ENCODE data around the gene ITIH4.

The ITIH4 gene

GRCh38 chr3:52847726-52848125 is 17.3 kb upstream of the ITIH4 start:
- no peak for DNase-seq

GRCh38 chr3:52847241-52847640 is 16.8 kb upstream of the ITIH4 start:
- no peak for DNase-seq

GRCh38 chr3:52846432-52846965 is 16.0 kb upstream of the ITIH4 start:
- DNase-seq, result no peak

GRCh38 chr3:52845691-52846431 is 15.4 kb upstream of the ITIH4 start:
- DNase-seq, result peak in 1 of 2 donors; percentile 7

- no peak for DNase-seq
Observed at GRCh38 chr3:52845157-52845556, 14.7 kb upstream of the ITIH4 start.

- no peak for DNase-seq
Observed at GRCh38 chr3:52844290-52844975, 14.0 kb upstream of the ITIH4 start.

GRCh38 chr3:52843881-52844280 is 13.4 kb upstream of the ITIH4 start:
- no peak for DNase-seq

- no peak for DNase-seq
Observed at GRCh38 chr3:52843108-52843865, 12.8 kb upstream of the ITIH4 start.

GRCh38 chr3:52842424-52842823 is 12.0 kb upstream of the ITIH4 start:
- no peak for DNase-seq

- DNase-seq, result no peak
Observed at GRCh38 chr3:52841981-52842340, 11.5 kb upstream of the ITIH4 start.

- no peak for DNase-seq
Observed at GRCh38 chr3:52841211-52841980, 10.9 kb upstream of the ITIH4 start.

- no peak for DNase-seq
Observed at GRCh38 chr3:52839892-52840545, 9.5 kb upstream of the ITIH4 start.

- no peak for DNase-seq
Observed at GRCh38 chr3:52839268-52839575, 8.8 kb upstream of the ITIH4 start.

GRCh38 chr3:52838561-52839267 is 8.2 kb upstream of the ITIH4 start:
- DNase-seq, result peak in 1 of 2 donors; percentile 23

- DNase-seq, result no peak
Observed at GRCh38 chr3:52836986-52837385, 6.5 kb upstream of the ITIH4 start.

GRCh38 chr3:52836471-52836845 is 6.0 kb upstream of the ITIH4 start:
- no peak for DNase-seq

- DNase-seq, result no peak
Observed at GRCh38 chr3:52835766-52836470, 5.4 kb upstream of the ITIH4 start.

GRCh38 chr3:52834871-52835501 is 4.5 kb upstream of the ITIH4 start, which contains the start of gene MUSTN1:
TSS of gene MUSTN1 (minus strand) at chr3:52835019. CDS start at chr3:52834948, 71 bp downstream.
- no peak for DNase-seq

GRCh38 chr3:52833202-52833601 is 2.7 kb upstream of the ITIH4 start:
- no peak for DNase-seq

GRCh38 chr3:52831500-52832301 is 1.2 kb upstream of the ITIH4 start:
- DNase-seq, result no peak

Measured in CD4-positive, alpha-beta T cell treated with Interleukin-1 beta for 1 hour (primary cell).